ENCODE data around the gene DCTN3.

GRCh38 chr9:34653151-34654072 is 33.1 kb upstream of the DCTN3 start:
- TF ChIP-seq PREB (CRISPR knock-in tag; IDR thresholded peaks at IDR 0.05): no peak
- no peak for TF ChIP-seq CHD4 (IDR thresholded peaks at IDR 0.05; ENCODE audit: insufficient read depth, insufficient replicate concordance, low read depth, low read length, poor library complexity, severe bottlenecking)

Measured in K562 (cell line).